NCI-H146 treated with DMSO at 0.1 percent for 48 hours (cell line): ENCODE measurements around the gene MZT2A.
"Not testable (repeated sequence)": the region's sequence is repeated elsewhere in the genome, so short reads cannot be mapped to it uniquely, and the experiment has no call there.

Experiments
- DNase-seq: peaks from one replicate; lab custom pipeline; 2025; ENCODE audit not compliant: unreplicated experiment; lab: John Stamatoyannopoulos, UW

Gene MZT2A

GRCh38 chr2:131492418-131493198 is 411 bp upstream of the MZT2A start:
- DNase-seq = peak; percentile 93

DNA sequence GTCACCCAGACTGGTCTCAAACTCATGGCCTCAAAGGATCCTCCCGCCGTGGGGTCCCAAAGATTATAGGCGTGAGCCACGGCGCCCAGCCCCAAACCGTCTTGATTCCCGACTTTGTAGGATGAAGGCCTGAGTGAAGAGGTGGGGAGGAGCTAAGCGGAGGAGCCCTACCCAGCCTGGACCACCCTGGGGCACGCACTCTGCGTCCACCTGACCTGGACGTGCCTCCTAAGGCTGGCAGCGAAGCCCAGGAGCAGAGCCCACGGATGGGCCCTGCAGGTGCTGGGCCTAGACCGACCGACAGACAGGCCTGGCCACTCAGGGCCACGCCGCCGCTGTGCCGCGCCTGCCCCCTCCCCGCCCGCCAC is 744 bp downstream of the MZT2A start:
- DNase-seq = not testable (repeated sequence)

GRCh38 chr2:131490616-131491468 is 1.4 kb downstream of the MZT2A start:
- DNase-seq = not testable (repeated sequence)

- no peak for DNase-seq
These were observed 3.6 kb downstream of the MZT2A start for GRCh38 chr2:131488306-131489205.

DNA sequence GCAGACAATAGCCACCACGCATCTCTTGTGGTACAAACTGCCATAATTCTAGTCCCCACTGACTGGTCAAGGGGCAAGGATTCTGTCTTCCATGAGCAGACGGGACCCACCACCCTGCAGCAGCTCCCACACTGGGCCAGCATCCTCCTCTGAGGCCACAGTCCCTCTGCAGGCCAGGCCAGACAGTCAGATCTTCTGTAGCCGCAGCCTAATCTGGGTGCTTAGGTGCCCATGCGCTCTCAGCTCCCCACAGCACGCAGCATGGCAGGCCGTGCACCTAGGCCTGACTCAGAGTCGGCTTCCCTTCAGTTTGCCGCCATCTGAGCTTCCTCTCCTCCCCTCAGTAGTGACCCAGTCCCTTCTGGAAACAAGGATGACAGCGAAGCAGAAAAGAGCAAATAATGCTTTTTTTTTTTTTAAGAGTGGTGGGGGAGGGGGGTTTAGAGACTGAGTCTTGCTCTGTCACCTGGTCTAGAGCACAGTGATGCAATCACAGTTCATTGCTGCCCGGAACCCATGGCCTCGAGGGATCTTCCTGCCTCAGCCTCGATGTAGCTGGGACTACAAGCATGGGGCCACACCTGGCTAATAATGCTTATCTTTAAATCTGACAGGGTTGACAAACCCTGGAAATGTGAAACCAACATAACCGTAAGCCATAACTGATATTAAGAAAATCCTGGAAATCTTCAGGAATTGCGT is 5.8 kb downstream of the MZT2A start:
- DNase-seq = not testable (repeated sequence)

DNA sequence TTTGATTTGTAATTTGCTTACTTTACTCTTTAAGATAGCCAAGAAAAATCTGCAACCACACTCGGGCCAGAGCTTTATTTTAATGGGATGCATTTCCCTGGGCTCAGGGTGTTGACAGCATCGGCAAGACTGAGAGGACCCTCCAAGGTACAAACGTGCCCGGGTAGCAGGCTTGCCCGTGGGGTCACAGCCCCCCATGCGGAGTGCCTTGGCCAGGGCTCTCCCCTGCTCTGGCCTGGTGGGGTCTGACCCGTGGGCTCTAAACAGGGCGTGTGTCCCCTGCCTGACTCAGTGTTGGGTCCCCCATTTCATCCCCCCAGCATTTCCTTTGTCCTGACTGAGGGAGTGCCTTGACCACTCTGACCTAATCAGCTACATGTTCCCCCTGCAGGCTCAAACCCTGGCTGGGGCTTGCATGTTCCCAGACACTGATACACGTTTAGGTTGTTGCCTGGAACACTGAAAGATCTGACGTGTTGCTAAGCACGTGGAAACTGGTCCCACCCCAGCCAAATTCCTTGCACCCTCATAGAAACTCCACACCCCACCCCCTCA is 7.2 kb downstream of the MZT2A start:
- not testable (repeated sequence) for DNase-seq

- DNase-seq = not testable (repeated sequence)
These were observed 8.0 kb downstream of the MZT2A start for GRCh38 chr2:131483981-131484820.

- DNase-seq = not testable (repeated sequence)
These were observed 9.6 kb downstream of the MZT2A start for GRCh38 chr2:131482506-131483155.

GRCh38 chr2:131480351-131480750 is 11.8 kb downstream of the MZT2A start:
- DNase-seq = not testable (repeated sequence)

GRCh38 chr2:131478850-131479461 is 13.2 kb downstream of the MZT2A start:
- not testable (repeated sequence) for DNase-seq

DNA sequence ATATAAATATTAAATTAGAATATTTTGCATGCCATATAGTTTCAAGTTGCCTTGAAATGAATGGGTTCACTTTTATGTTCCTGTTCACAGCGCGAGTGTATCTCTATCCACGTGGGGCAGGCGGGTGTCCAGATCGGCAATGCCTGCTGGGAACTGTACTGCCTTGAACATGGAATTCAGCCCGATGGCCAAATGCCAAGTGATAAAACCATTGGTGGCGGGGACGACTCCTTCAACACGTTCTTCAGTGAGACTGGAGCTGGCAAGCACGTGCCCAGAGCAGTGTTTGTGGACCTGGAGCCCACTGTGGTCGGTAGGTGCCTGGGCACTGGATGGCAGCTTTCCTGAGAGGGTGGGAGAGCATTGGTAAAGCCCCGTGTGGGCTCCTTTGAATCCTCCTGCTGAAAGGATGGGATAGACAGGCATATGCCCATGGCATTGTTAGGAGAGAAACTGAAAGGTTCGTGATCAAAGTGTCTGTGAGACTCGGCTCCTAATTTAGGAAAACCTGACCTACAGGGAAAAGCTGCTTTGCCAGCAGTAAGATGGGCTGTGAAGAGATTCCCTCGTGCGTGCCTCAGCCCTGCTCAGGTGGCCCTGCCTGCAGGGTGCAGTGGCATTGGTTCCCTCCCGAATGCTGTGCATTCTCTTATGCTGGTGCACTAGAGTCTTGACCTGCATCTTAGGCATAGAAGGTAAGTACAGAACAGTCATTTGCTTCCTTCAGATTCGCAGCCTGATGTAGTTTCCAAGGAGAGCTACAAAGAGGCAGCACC is 13.9 kb downstream of the MZT2A start:
- not testable (repeated sequence) for DNase-seq

- not testable (repeated sequence) for DNase-seq
These were observed 15.0 kb downstream of the MZT2A start for GRCh38 chr2:131477227-131477626.

DNA sequence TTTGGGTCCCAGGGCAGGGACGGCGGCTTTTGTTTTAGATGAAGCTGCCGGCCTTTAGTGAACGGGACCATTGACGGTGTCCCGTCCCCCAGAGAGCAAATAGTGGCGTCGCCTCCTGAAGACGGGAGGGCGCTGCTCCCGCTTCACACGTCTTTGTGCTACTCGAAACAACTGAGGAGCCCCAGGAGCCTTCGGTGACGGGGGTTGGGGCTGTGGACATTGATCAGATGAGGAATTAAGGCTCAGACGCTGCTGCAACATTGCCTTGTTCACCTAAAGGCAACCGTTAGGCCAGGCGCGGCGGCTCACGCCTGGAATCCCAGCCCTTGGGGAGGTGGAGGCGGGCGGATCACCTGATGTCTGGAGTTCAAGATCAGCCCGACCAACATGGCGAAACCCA is 15.8 kb downstream of the MZT2A start:
- not testable (repeated sequence) for DNase-seq

DNA sequence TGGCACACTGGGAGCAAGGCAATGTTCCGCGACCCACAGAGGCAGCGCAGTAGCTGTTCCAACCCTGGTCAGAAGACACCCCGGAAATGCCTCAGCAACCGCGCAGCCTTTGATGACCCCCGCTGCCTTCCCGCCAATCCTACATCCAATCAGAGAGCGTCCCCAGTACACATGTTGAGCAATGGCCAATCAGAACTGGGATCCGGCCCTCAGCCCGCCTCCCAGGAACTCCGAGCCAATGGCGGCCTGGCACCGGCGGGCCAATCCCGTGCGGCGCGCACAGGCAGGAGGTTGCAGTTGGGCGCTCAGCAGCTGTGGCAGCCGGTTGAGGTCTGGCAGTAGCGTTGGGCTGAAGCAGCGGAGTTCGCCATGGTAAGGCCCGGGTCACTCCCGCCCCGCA is 16.4 kb downstream of the MZT2A start, which contains the start of gene TUBA3D:
TSS of gene TUBA3D (plus strand) at position 289 of the 400 bp plus-strand sequence. CDS start at position 370, 81 bp downstream.
- no peak for DNase-seq

DNA sequence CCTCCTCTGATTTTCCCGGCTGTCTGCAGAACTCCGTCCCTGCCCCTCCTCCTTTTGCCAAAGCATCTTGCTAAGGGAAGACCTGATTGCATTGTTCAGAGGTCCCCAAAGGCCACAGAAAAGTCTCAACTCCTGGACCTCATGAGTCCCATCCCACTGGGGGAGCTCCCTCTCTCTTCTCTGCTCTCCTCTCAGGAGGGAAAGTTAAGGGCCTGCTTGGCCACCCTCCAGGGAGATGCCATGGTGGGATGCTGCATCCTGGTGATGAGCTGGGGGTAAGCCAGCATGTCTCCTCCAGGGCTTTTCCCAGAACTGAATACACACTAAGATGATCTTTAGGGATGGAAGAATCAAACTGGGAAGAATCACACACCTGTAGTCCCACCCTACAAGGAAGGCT is 18.9 kb downstream of the MZT2A start:
- not testable (repeated sequence) for DNase-seq

GRCh38 chr2:131471624-131472023 is 20.6 kb downstream of the MZT2A start:
- not testable (repeated sequence) for DNase-seq

GRCh38 chr2:131470944-131471343 is 21.3 kb downstream of the MZT2A start:
- DNase-seq = not testable (repeated sequence)
